ENCODE data around the gene GRB2. TPM values are rescaled to one million over a fixed set of nuclear protein-coding genes. Genes with fewer than 3 reads are reported as not detected.

The GRB2 gene
- total and polyA plus RNA-seq, 3 experiments from 2014 or later = 158 to 189 (median 180) TPM

DNA sequence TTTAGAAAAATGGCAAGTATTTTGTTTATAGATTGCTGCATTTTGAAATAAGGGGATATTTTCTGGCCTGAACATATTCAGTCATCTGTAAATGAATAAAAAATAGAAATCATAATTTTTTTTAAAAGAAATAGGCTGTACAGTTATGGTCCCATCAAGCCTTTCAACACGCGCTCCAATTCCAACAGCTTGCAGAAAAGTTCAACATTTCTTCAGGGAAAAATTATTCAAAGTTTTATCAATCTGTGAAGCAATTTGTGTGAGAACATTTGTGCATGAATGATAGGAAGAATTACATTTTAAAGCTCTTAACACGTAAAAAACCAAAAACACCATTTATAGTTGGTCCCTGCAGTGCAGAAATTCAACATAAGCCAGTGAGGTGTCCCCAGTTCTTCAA lies 65.5 kb downstream of the GRB2 start:
- no peaks in the 10 kb centered on the region for H3K9me3 Mint-ChIP-seq
- ChIA-PET CTCF (no interaction called here), POLR2A (no interaction called here)

DNA sequence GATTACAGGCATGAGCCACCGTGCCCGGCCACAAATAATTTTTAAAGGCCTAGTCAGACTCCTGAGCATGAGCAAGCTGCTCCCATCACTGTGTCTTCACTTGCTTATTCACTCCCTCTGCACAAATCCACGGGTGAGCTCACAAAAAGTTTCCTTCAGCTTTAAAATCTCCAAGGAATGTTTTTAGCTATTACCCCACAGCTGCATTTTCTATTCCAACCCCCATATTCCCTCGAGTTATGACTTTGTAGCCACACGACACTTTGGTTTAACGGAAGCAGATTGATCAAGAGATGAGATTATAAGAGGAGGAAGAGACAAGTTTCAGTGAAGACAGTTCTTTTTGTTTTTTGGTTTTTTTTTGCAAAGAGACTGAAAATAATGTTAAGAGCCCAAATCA lies 67.1 kb downstream of the GRB2 start:
- H3K27me3 ChIP-seq (ENCODE audit: insufficient read depth, low read length, poor library complexity, severe bottlenecking) = no peaks in the 10 kb centered on the region
- peak overlapping the region; percentile 5 for H3K4me3 ChIP-seq (ENCODE audit: low read length)
- POLR2A ChIA-PET = interaction anchor here (0.9 to 1.1 kb wide), 2 partner anchors 55 to 56 kb away, joined by 3 to 4 read pairs; no protein-coding TSS in a partner anchor
- peak overlapping the region; percentile 40 to 78 (median 62) for H3K4me3 Mint-ChIP-seq
- CTCF ChIA-PET = interaction anchor here (0.9 to 2.7 kb wide), 8 partner anchors 12 to 416 kb away, joined by 3 to 16 read pairs (median 4); partner anchors contain the start of genes GRB2, MIF4GD and SLC25A19
- H3K36me3 ChIP-seq (ENCODE audit: insufficient read depth, low read length) = no peaks in the 10 kb centered on the region
- peaks cover 65 to 84% (median 82%) of the 10 kb centered on the region in 3 donors for H3K4me1 Mint-ChIP-seq
- H3K4me1 ChIP-seq (ENCODE audit: insufficient read depth, low read length) = peaks cover 76% of the 10 kb centered on the region
- H3K27ac Mint-ChIP-seq = peak overlapping the region; percentile 45 to 92 (median 75)
- no peaks in the 10 kb centered on the region for H3K9me3 ChIP-seq (ENCODE audit: low read length)
- H3K36me3 Mint-ChIP-seq = peaks cover 0 to 6% (median 0%) of the 10 kb centered on the region in 3 donors
- peak in 1 of 5 donors; percentile 48 for DNase-seq
- no peaks in the 10 kb centered on the region for H3K27me3 Mint-ChIP-seq
- H3K27ac ChIP-seq (ENCODE audit: low read depth, low read length) = peak overlapping the region; percentile 19
- H3K9me3 Mint-ChIP-seq = no peaks in the 10 kb centered on the region

More for the DNA sequence above, 65.5 kb downstream of the GRB2 start:
- Mint-ChIP-seq H3K4me3 (peak overlapping the region in 6 of 7 donors; percentile 44 to 70 (median 60)), H3K27ac (peak overlapping the region in 7 of 8 donors; percentile 62 to 89 (median 77)), H3K4me1 (peaks cover 73 to 92% (median 91%) of the 10 kb centered on the region in 3 donors), H3K27me3 (no peaks in the 10 kb centered on the region), H3K36me3 (peaks cover 0 to 5% (median 0%) of the 10 kb centered on the region in 3 donors)
- H3K4me3 ChIP-seq (ENCODE audit: low read length) = no peak overlapping the region
- H3K36me3 ChIP-seq (ENCODE audit: insufficient read depth, low read length) = no peaks in the 10 kb centered on the region
- no peak for DNase-seq
- peaks cover 84% of the 10 kb centered on the region for H3K4me1 ChIP-seq (ENCODE audit: insufficient read depth, low read length)
- H3K9me3 ChIP-seq (ENCODE audit: low read length) = no peaks in the 10 kb centered on the region
- no peaks in the 10 kb centered on the region for H3K27me3 ChIP-seq (ENCODE audit: insufficient read depth, low read length, poor library complexity, severe bottlenecking)
- no peak overlapping the region for H3K27ac ChIP-seq (ENCODE audit: low read depth, low read length)

DNA sequence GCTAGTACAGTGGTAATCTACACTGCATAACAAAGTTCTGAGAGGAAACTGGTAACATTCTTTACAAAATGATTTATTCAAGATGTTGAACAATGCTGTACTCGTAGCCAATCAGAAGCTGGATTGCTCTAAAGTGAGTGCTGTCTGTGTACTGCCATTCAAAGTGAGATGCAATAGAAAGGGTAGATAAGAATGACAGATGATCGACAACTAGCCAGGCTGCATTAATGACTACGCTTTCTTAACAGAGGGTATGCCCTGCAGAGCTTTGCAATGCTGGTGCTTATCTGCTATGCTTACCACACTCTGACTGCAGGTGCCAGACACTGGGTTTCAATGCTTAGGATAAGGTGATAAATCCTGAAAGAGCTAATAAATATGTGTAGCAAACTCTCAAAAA lies 70.2 kb downstream of the GRB2 start:
- peaks cover 59% of the 10 kb centered on the region for H3K4me1 ChIP-seq (ENCODE audit: insufficient read depth, low read length)
- CTCF ChIA-PET = interaction anchor here (1.0 to 1.4 kb wide), 3 partner anchors 46 to 221 kb away, joined by 3 to 4 read pairs (median 3); partner anchors contain the start of gene SLC25A19
- DNase-seq = no peak
- Mint-ChIP-seq H3K9me3 (no peaks in the 10 kb centered on the region), H3K4me1 (peaks cover 56 to 87% (median 85%) of the 10 kb centered on the region in 3 donors), H3K4me3 (no peak overlapping the region), H3K36me3 (peaks cover 0 to 28% (median 3%) of the 10 kb centered on the region in 3 donors), H3K27ac (peak overlapping the region in 6 of 8 donors; percentile 3 to 68 (median 57)), H3K27me3 (peaks cover 0 to 2% of the 10 kb centered on the region in 2 donors)
- H3K27ac ChIP-seq (ENCODE audit: low read depth, low read length) = no peak overlapping the region
- H3K36me3 ChIP-seq (ENCODE audit: insufficient read depth, low read length) = peaks cover 15% of the 10 kb centered on the region
- no peaks in the 10 kb centered on the region for H3K27me3 ChIP-seq (ENCODE audit: insufficient read depth, low read length, poor library complexity, severe bottlenecking)
- POLR2A ChIA-PET = interaction anchor here (0.5 kb wide), 1 partner anchor 50 kb away, joined by 7 read pairs; no protein-coding TSS in a partner anchor
- H3K9me3 ChIP-seq (ENCODE audit: low read length) = no peaks in the 10 kb centered on the region
- no peak overlapping the region for H3K4me3 ChIP-seq (ENCODE audit: low read length)

DNA sequence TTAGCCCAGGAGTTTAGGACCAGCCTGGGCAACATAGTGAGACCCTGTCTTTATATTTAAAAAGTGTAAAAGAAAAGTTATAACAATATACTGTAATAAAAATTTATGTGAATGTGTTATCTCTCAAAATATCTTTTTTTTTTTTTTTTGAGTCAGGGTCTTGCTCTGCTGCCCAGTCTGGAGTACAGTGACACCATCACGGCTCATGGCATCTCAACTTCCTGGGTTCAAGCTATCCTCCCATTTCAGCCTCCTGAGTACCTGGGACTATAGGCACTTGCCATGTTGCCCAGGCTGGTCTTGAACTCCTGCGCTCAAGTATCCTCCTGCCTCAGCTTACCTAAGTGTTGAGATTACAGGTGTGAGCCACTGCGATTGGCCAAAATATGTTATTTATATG lies 70.8 kb downstream of the GRB2 start:
- peaks cover 53% of the 10 kb centered on the region for H3K4me1 ChIP-seq (ENCODE audit: insufficient read depth, low read length)
- peak overlapping the region in 7 of 8 donors; percentile 3 to 79 (median 48) for H3K27ac Mint-ChIP-seq

DNA sequence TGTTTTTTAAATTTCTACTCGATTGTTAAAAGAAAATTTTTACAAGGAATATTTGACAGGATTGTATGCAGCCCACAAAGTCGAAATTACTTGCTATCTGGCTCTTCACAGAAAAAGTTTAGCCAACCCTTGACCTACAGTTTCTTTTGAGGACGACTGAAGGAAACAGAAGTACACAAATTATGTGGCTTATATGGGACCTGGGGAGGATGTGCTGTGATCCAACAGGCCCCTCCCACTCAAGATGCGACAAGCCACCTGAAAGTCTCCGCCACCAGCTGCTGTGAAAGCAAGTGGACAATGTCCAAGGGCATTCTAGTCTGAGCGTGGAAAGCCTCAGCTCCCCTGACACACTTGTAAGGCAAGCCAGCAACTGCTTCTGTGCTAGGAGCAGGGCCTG lies 73.8 kb downstream of the GRB2 start:
- ChIA-PET CTCF (interaction anchor here (0.5 to 1.4 kb wide), 2 partner anchors 8 to 13 kb away, joined by 3 read pairs; no protein-coding TSS in a partner anchor), POLR2A (no interaction called here)
- H3K27ac ChIP-seq (ENCODE audit: low read depth, low read length) = no peak overlapping the region
- no peak for DNase-seq
- no peaks in the 10 kb centered on the region for H3K9me3 ChIP-seq (ENCODE audit: low read length)
- H3K27ac Mint-ChIP-seq = peak overlapping the region in 2 of 8 donors; percentile 4 to 41
- no peak overlapping the region for H3K4me3 Mint-ChIP-seq
- peaks cover 31% of the 10 kb centered on the region for H3K4me1 ChIP-seq (ENCODE audit: insufficient read depth, low read length)
- no peaks in the 10 kb centered on the region for H3K9me3 Mint-ChIP-seq
- peaks cover 0 to 2% of the 10 kb centered on the region in 2 donors for H3K27me3 Mint-ChIP-seq
- peaks cover 41 to 72% (median 70%) of the 10 kb centered on the region in 3 donors for H3K4me1 Mint-ChIP-seq
- H3K4me3 ChIP-seq (ENCODE audit: low read length) = no peak overlapping the region
- H3K27me3 ChIP-seq (ENCODE audit: insufficient read depth, low read length, poor library complexity, severe bottlenecking) = no peaks in the 10 kb centered on the region
- peaks cover 15% of the 10 kb centered on the region for H3K36me3 ChIP-seq (ENCODE audit: insufficient read depth, low read length)
- peaks cover 0 to 39% (median 3%) of the 10 kb centered on the region in 3 donors for H3K36me3 Mint-ChIP-seq

More for the DNA sequence above, 70.8 kb downstream of the GRB2 start:
- no peaks in the 10 kb centered on the region for H3K9me3 Mint-ChIP-seq
- H3K9me3 ChIP-seq (ENCODE audit: low read length) = no peaks in the 10 kb centered on the region
- no peak overlapping the region for H3K4me3 ChIP-seq (ENCODE audit: low read length)
- H3K36me3 ChIP-seq (ENCODE audit: insufficient read depth, low read length) = peaks cover 15% of the 10 kb centered on the region
- H3K4me1 Mint-ChIP-seq = peaks cover 51 to 83% (median 80%) of the 10 kb centered on the region in 3 donors
- H3K27me3 ChIP-seq (ENCODE audit: insufficient read depth, low read length, poor library complexity, severe bottlenecking) = no peaks in the 10 kb centered on the region
- no peak overlapping the region for H3K4me3 Mint-ChIP-seq
- peaks cover 0 to 30% (median 3%) of the 10 kb centered on the region in 3 donors for H3K36me3 Mint-ChIP-seq
- H3K27ac ChIP-seq (ENCODE audit: low read depth, low read length) = no peak overlapping the region
- peaks cover 0 to 2% of the 10 kb centered on the region in 2 donors for H3K27me3 Mint-ChIP-seq
- ChIA-PET POLR2A (no interaction called here), CTCF (interaction anchor here (1.0 to 1.1 kb wide), 2 partner anchors 46 to 78 kb away, joined by 3 to 4 read pairs; partner anchors contain the start of gene SLC25A19)
- no peak for DNase-seq

DNA sequence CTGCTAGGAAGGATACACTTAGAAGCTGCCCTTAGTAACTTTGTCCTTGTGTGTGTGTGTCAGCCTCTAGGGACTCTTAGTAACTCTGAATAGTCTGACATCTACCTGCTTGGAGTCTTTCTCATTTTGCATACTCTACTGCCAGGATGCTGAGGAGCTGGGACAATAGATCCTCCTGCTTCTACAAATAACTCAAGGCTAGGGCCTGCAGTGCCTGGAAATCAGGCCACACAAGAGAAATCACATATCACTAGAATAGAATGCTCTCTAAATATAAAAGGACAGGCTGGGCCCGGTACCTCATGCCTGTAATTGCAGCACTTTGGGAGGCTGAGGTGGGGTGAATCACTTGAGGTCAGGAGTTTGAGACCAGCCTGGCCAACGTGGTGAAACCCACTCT lies 77.7 kb downstream of the GRB2 start:
- CTCF ChIA-PET = interaction anchor here (1.8 kb wide), 1 partner anchor 84 kb away, joined by 5 read pairs; no protein-coding TSS in a partner anchor
- no peak for DNase-seq
- Histone ChIP-seq H3K4me1 (ENCODE audit: insufficient read depth, low read length) (peaks cover 21% of the 10 kb centered on the region), H3K36me3 (ENCODE audit: insufficient read depth, low read length) (peaks cover 15% of the 10 kb centered on the region), H3K27ac (ENCODE audit: low read depth, low read length) (no peak overlapping the region), H3K4me3 (ENCODE audit: low read length) (no peak overlapping the region), H3K9me3 (ENCODE audit: low read length) (no peaks in the 10 kb centered on the region), H3K27me3 (ENCODE audit: insufficient read depth, low read length, poor library complexity, severe bottlenecking) (no peaks in the 10 kb centered on the region)
- Mint-ChIP-seq H3K9me3 (no peaks in the 10 kb centered on the region), H3K4me3 (no peak overlapping the region), H3K4me1 (peaks cover 25 to 64% (median 53%) of the 10 kb centered on the region in 3 donors), H3K27ac (peak overlapping the region in 4 of 8 donors; percentile 22 to 47 (median 32)), H3K27me3 (peaks cover 0 to 2% of the 10 kb centered on the region in 2 donors), H3K36me3 (peaks cover 0 to 63% (median 7%) of the 10 kb centered on the region in 3 donors)
- POLR2A ChIA-PET = no interaction called here

DNA sequence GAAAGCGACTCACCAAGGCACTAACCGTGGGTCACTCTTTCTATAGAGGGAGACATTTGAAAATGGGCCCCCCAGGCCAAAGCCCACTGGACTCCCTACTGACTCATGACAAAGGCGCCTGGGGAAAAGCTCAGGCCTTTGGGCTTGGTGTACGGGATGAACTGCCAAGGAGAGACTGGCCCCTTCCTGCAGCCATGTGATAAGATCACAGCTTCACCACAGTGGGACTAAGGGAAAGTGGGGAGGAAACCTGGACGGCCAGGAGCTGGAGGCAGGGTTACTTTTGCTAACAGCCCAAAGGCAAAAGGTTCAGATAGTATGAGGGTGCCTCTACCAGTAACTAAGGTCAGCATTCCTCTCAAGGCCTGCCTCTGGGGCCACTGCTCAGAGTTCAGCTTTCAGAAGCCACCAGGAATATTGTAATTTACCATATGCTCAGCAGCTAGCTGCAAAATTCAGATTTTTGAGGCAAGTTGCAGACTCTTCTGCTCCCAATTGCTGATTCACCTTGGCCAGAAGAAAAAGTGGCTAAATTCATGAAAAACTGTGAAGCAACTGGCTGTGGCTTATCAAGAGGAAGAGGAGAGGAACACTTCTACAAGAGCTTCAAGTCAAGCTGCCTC lies 79.1 kb downstream of the GRB2 start:
- H3K27me3 Mint-ChIP-seq = peaks cover 0 to 2% of the 10 kb centered on the region in 2 donors
- peaks cover 16 to 50% (median 39%) of the 10 kb centered on the region in 3 donors for H3K4me1 Mint-ChIP-seq
- peaks cover 19% of the 10 kb centered on the region for H3K4me1 ChIP-seq (ENCODE audit: insufficient read depth, low read length)
- ChIA-PET POLR2A (interaction anchor here (1.2 kb wide), 1 partner anchor 79 kb away, joined by 4 read pairs; the partner anchor contains the start of gene GRB2), CTCF (interaction anchor here (1.3 to 6.7 kb wide), 4 partner anchors 11 to 86 kb away, joined by 3 to 78 read pairs (median 4); partner anchors contain the start of gene GRB2)
- peaks cover 16% of the 10 kb centered on the region for H3K36me3 ChIP-seq (ENCODE audit: insufficient read depth, low read length)
- H3K27me3 ChIP-seq (ENCODE audit: insufficient read depth, low read length, poor library complexity, severe bottlenecking) = no peaks in the 10 kb centered on the region
- H3K9me3 ChIP-seq (ENCODE audit: low read length) = no peaks in the 10 kb centered on the region
- no peak for DNase-seq
- H3K4me3 Mint-ChIP-seq = no peak overlapping the region
- peaks cover 0 to 58% (median 7%) of the 10 kb centered on the region in 3 donors for H3K36me3 Mint-ChIP-seq
- no peaks in the 10 kb centered on the region for H3K9me3 Mint-ChIP-seq
- peak overlapping the region in 5 of 8 donors; percentile 32 to 70 (median 60) for H3K27ac Mint-ChIP-seq
- H3K4me3 ChIP-seq (ENCODE audit: low read length) = no peak overlapping the region
- peak overlapping the region; percentile 11 for H3K27ac ChIP-seq (ENCODE audit: low read depth, low read length)

All from CD8-positive, alpha-beta memory T cell (primary cell).